Gastrocnemius medialis (tissue), 4 donors: ENCODE data around the gene NSD2. TPM values are rescaled to one million over a fixed set of nuclear protein-coding genes. Genes with fewer than 3 reads are reported as not detected.
"Not testable (repeated sequence)": the region's sequence is repeated elsewhere in the genome, so short reads cannot be mapped to it uniquely, and the experiment has no call there.

Source experiments
- ATAC-seq, 2 donors: fragments of 150-250 bp; one replicate each; pipeline ENCODE4 v1.9.1; 2016
- DNase-seq, 2 donors: peaks; one replicate each; pipeline ENCODE4 v3.0.0-alpha.2; 2019
- H3K27ac ChIP-seq, 4 donors: fragments of 200-600 bp; sonication (generic); 1 replicate in 1 of 4; 2 replicates in 3 of 4; pipeline ENCODE4 v1.5.1; 2016 to 2018; ENCODE audit warnings: mild to moderate bottlenecking in 2 of 4, moderate library complexity in 1 of 4
- H3K27me3 ChIP-seq, 3 donors: fragments of 200-600 bp; sonication (generic) in 2 of 3; 1 replicate in 1 of 3; 2 replicates in 2 of 3; pipeline versions ENCODE4 v1.5.1 to v1.6.0; 2016 to 2019; ENCODE audit warnings: mild to moderate bottlenecking in 1 of 3, moderate library complexity in 1 of 3
- H3K36me3 ChIP-seq, 2 donors: fragments of 200-600 bp; sonication (generic) in 1 of 2; one replicate each; pipeline ENCODE4 v1.5.1; 2017 to 2018
- H3K4me1 ChIP-seq, 2 donors: fragments of 200-600 bp; sonication (generic) in 1 of 2; one replicate each; pipeline ENCODE4 v1.5.1; 2016 to 2017; ENCODE audit warnings: mild to moderate bottlenecking in 2 of 2
- H3K4me3 ChIP-seq, 4 donors: fragments of 200-600 bp; sonication (generic) in 3 of 4; 1 replicate in 1 of 4; 2 replicates in 3 of 4; pipeline ENCODE4 v1.5.1; 2016 to 2019; ENCODE audit warnings: mild to moderate bottlenecking in 2 of 4
- H3K9me3 ChIP-seq, 3 donors: fragments of 200-600 bp; sonication (generic) in 2 of 3; 1 replicate in 1 of 3; 2 replicates in 2 of 3; pipeline ENCODE4 v1.5.1; 2016 to 2019
- CTCF ChIP-seq, 5 experiments: fragments of 450-650 bp in 3 of 5; fragments of 200-600 bp in 2 of 5; sonication (generic) in 2 of 5; IDR thresholded peaks in 4 of 5; conservative IDR thresholded peaks in 1 of 5; 1 replicate in 4 of 5; 2 replicates in 1 of 5; pipeline ENCODE4 v1.5.1; 2016 to 2019; ENCODE audit warnings: antibody characterized with exemption in 5 of 5, mild to moderate bottlenecking in 3 of 5, moderate library complexity in 3 of 5
- POLR2A ChIP-seq, 2 donors: fragments of 450-650 bp; IDR thresholded peaks; one replicate each; pipeline ENCODE4 v1.6.1; 2017; ENCODE audit warnings: antibody characterized with exemption in 2 of 2, mild to moderate bottlenecking in 2 of 2, moderate library complexity in 2 of 2
- in situ Hi-C, 4 donors: fragments of 200-750 bp; cut with MboI; loops; one replicate each; pipeline versions ENCODE4 v1.15.0 to v1.8.0; 2017; ENCODE audit warnings: low sequenced_read_pairs in 4 of 4
- intact Hi-C: fragments of 100-400 bp; cut with DNase I; formaldehyde crosslinking; loops from one replicate; pipeline ENCODE4 v1.15.1; 2023; ENCODE audit warnings: low total_unique reads
- total RNA-seq, 4 donors: library from RNA; depleted of rRNA; stranded (reverse); fragments of >200 nt; gene quantifications; one replicate each; pipeline versions ENCODE4 v1.1.0 to v1.2.3, GENCODE V29; 2016

NSD2 gene
- total RNA-seq, 4 donors from 2014 or later = 14.8 to 21.3 (median 16.8) TPM

DNA sequence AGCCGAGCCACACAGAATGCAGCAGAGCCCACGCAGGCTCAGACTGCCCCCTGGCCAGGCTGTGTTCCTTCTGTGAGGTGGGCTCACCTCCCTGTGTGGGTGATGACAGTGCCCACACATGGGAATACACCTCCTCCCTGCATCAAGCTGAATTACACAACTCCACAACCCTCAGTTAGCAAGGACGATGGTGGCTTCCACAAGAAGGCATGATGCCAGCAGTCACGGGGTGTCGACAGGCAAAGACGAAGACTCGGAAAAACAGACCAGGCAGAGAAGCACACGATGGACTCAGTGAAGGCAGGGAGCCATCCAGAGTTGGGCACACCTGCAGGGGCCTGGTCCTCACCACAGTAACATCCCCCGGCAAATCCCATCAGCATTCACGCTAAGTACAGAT is 27.3 kb upstream of the NSD2 start:
- Histone ChIP-seq H3K4me3 (no peak overlapping the region), H3K4me1 (peaks cover 10 to 17% of the 10 kb centered on the region in 2 donors), H3K9me3 (no peaks in the 10 kb centered on the region), H3K27ac (peak overlapping the region in 2 of 4 donors; percentile 29 to 40), H3K27me3 (no peaks in the 10 kb centered on the region), H3K36me3 (peaks cover 0 to 51% of the 10 kb centered on the region in 2 donors)
- in situ Hi-C loops = no loop called here
- TF ChIP-seq POLR2A (IDR thresholded peaks at IDR 0.05) = no peak
- intact Hi-C loops = no loop called here
- peak in 1 of 2 donors; percentile 61 for DNase-seq
- peak; percentile 65 to 94 for ATAC-seq

GRCh38 chr4:1844618-1845017 is 26.6 kb upstream of the NSD2 start:
- peaks cover 10 to 17% of the 10 kb centered on the region in 2 donors for H3K4me1 ChIP-seq
- H3K27ac ChIP-seq, in situ Hi-C loops, DNase-seq, H3K9me3 ChIP-seq, H3K4me3 ChIP-seq, intact Hi-C loops, H3K27me3 ChIP-seq, ATAC-seq: not testable (repeated sequence)
- peaks cover 0 to 43% of the 10 kb centered on the region in 2 donors for H3K36me3 ChIP-seq

DNA sequence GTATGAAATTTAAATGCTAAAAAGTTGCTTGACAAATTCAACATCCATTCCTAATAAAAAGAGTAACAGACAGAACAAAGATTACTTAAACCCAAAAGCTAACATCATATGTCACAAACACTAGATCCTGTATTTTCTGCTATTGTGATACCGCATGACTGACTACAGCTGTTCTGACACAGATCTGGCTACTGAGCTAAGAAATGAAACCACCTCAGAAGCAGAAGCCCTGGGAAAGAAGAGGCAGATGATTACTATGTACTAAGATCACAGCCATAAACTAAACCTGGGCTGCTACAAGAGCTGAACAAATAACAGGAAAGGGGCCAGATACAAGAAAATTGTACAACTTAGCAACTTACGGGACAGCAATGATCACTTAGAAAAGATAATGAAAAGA is 24.6 kb upstream of the NSD2 start:
- in situ Hi-C loops (no loop called here), intact Hi-C loops (no loop called here)
- DNase-seq = no peak
- no peak for ATAC-seq
- Histone ChIP-seq H3K4me3 (no peak overlapping the region), H3K27me3 (no peaks in the 10 kb centered on the region), H3K36me3 (peaks cover 0 to 25% of the 10 kb centered on the region in 2 donors), H3K9me3 (no peaks in the 10 kb centered on the region), H3K4me1 (peaks cover 18 to 21% of the 10 kb centered on the region in 2 donors), H3K27ac (no peak overlapping the region)
- no peak for TF ChIP-seq CTCF (IDR thresholded peaks at IDR 0.05 in 4 of 5, conservative IDR thresholded peaks at IDR 0.05 in 1 of 5)
- no peak for TF ChIP-seq POLR2A (IDR thresholded peaks at IDR 0.05)

DNA sequence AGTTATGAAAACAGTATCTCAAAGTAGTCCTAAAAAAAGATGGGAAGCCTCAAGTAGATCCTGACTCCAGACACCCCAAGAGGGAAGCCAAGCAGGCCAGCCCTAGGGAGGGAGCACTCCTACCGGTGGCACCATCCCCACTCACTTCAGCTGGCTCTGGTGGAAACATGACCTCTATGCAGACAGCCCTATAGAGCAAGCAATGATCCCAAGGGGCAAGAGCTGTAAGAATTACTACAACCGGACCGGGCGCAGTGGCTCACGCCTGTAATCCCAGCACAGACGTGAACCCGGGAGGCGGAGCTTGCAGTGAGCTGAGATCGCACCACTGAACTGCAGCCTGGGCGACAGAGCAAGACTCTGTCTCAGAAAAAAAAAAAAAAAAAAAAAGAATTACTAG is 20.9 kb upstream of the NSD2 start:
- TF ChIP-seq CTCF (IDR thresholded peaks at IDR 0.05 in 4 of 5, conservative IDR thresholded peaks at IDR 0.05 in 1 of 5) (no peak), POLR2A (IDR thresholded peaks at IDR 0.05) (no peak)
- DNase-seq (no peak), ATAC-seq (no peak)
- Histone ChIP-seq H3K4me3 (no peak overlapping the region), H3K27ac (no peak overlapping the region), H3K27me3 (no peaks in the 10 kb centered on the region), H3K4me1 (peaks cover 22 to 33% of the 10 kb centered on the region in 2 donors), H3K9me3 (no peaks in the 10 kb centered on the region), H3K36me3 (peaks cover 0 to 14% of the 10 kb centered on the region in 2 donors)
- in situ Hi-C loops (loop anchor here in 1 of 4 donors (5.0 kb wide), 1 partner anchor 163 kb away; no protein-coding TSS in a partner anchor), intact Hi-C loops (loop anchor here (10.0 kb wide), 2 partner anchors 505 to 1445 kb away; partner anchors contain the start of genes RGS12 and UVSSA)

DNA sequence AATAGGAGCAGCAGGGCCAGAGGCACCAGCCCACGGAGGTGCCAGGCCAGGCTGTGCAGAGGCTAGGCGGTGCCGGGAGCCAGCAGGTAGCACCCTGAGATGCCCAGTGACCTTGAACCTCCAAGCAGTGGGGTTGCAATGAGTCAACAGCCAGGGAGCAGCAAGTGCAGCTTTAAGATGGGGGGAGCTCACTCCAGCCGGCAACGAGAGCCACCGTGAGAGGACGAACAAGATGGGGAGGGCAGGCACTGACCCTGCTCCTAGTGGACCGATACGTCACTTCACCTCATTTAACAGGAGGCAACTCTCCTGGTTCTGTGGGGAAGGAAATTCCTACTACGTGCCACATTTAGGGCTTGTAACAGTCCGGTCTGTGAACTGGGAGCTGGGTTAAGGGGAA is 20.0 kb upstream of the NSD2 start:
- H3K27ac ChIP-seq = no peak overlapping the region
- H3K36me3 ChIP-seq = peaks cover 0 to 11% of the 10 kb centered on the region in 2 donors
- in situ Hi-C loops (loop anchor here in 1 of 4 donors (5.0 kb wide), 1 partner anchor 164 kb away; no protein-coding TSS in a partner anchor), intact Hi-C loops (loop anchor here (10.0 kb wide), 2 partner anchors 506 to 1444 kb away; partner anchors contain the start of genes RGS12 and UVSSA)
- DNase-seq = no peak
- H3K27me3 ChIP-seq = no peaks in the 10 kb centered on the region
- TF ChIP-seq CTCF (IDR thresholded peaks at IDR 0.05 in 4 of 5, conservative IDR thresholded peaks at IDR 0.05 in 1 of 5) (no peak), POLR2A (IDR thresholded peaks at IDR 0.05) (no peak)
- peaks cover 22 to 34% of the 10 kb centered on the region in 2 donors for H3K4me1 ChIP-seq
- no peak overlapping the region for H3K4me3 ChIP-seq
- no peaks in the 10 kb centered on the region for H3K9me3 ChIP-seq
- no peak for ATAC-seq
